Esophagus squamous epithelium (tissue), 5 donors: ENCODE results near the gene FUCA2. TPM values are rescaled to one million over a fixed set of nuclear protein-coding genes. Genes with fewer than 3 reads are reported as not detected.

Experiments used
- DNase-seq: peaks from one replicate; lab custom pipeline; 2025; lab: John Stamatoyannopoulos, UW
- H3K27ac ChIP-seq, 4 donors: fragments of 200-600 bp; sonication (generic); one replicate each; pipeline ENCODE4 v1.5.1; 2016 to 2019; ENCODE audit warnings: mild to moderate bottlenecking in 1 of 4
- H3K27me3 ChIP-seq, 4 donors: fragments of 200-600 bp; sonication (generic); 1 replicate in 3 of 4; 2 replicates in 1 of 4; pipeline versions ENCODE4 v1.5.1 to v1.6.0; 2017 to 2021; ENCODE audit warnings: antibody characterized with exemption in 1 of 4
- H3K36me3 ChIP-seq, 3 donors: fragments of 200-600 bp; sonication (generic); one replicate each; pipeline ENCODE4 v1.5.1; 2016 to 2019
- H3K4me1 ChIP-seq, 3 donors: fragments of 200-600 bp; sonication (generic); one replicate each; pipeline ENCODE4 v1.5.1; 2017 to 2019
- H3K4me3 ChIP-seq, 4 donors: fragments of 200-600 bp; sonication (generic); 1 replicate in 3 of 4; 2 replicates in 1 of 4; pipeline ENCODE4 v1.5.1; 2016 to 2019; ENCODE audit warnings: mild to moderate bottlenecking in 2 of 4, moderate library complexity in 1 of 4
- H3K9me3 ChIP-seq, 3 donors: fragments of 200-600 bp; sonication (generic); one replicate each; pipeline ENCODE4 v1.5.1; 2016 to 2019
- POLR2A ChIP-seq, 4 donors: fragments of 450-650 bp; IDR thresholded peaks; one replicate each; pipeline ENCODE4 v1.6.1; 2017; ENCODE audit warnings: antibody characterized with exemption in 4 of 4, mild to moderate bottlenecking in 4 of 4, moderate library complexity in 3 of 4
- WGBS, 2 donors: methylation state at CpG; one replicate each; pipeline ENCODE4 v1.1.5; 2018; 5-methylcytosine and 5-hydroxymethylcytosine counted together
- intact Hi-C: fragments of 100-400 bp; cut with DNase I; formaldehyde crosslinking; loops from one replicate; pipeline ENCODE4 v1.15.0; 2022
- total RNA-seq, 4 donors: library from RNA; depleted of rRNA; stranded (reverse); fragments of >200 nt; gene quantifications; one replicate each; pipeline ENCODE4 v1.1.0, GENCODE V29; 2016
- TF ChIP-seq, protein P1 (sequence below), 6 experiments: fragments of 450-650 bp in 4 of 6; fragments of 200-600 bp in 2 of 6; sonication (generic) in 2 of 6; IDR thresholded peaks; one replicate each; pipeline ENCODE4 v1.5.1; 2016 to 2019; ENCODE audit warnings: antibody characterized with exemption in 6 of 6, mild to moderate bottlenecking in 4 of 6, moderate library complexity in 4 of 6
- donor health status: DM: yes; HTN: yes; CAD: no.

FUCA2 gene
- total RNA-seq, 4 donors from 2014 or later: 10.5 to 21.6 (median 18.4) TPM

DNA sequence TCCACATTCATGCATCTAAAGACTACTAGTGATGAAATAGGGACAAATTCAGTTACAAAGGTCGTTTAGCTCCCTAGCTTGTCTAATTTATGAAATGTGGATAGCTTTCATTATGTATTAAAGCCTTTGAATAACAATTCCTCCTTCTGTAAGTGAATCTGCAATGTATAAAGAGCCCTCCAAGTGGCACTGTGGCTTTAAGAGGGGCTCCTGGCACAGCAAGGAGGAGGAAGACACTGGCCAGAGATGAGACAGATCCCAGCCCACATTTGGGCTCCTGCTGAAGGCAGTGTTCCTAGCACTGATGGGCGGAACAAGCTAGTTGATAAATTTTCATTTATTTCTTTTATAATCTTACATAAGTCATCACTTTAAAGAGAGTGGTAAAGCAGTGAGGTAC is 17.6 kb upstream of the FUCA2 start:
- WGBS, 2 donors: 49 to 51% methylated on average over 2 of the region's 2 CpGs
- no peaks in the 10 kb centered on the region for H3K36me3 ChIP-seq
- intact Hi-C loops: no loop called here
- no peak for TF ChIP-seq POLR2A (IDR thresholded peaks at IDR 0.05)
- TF ChIP-seq, protein P1, sequence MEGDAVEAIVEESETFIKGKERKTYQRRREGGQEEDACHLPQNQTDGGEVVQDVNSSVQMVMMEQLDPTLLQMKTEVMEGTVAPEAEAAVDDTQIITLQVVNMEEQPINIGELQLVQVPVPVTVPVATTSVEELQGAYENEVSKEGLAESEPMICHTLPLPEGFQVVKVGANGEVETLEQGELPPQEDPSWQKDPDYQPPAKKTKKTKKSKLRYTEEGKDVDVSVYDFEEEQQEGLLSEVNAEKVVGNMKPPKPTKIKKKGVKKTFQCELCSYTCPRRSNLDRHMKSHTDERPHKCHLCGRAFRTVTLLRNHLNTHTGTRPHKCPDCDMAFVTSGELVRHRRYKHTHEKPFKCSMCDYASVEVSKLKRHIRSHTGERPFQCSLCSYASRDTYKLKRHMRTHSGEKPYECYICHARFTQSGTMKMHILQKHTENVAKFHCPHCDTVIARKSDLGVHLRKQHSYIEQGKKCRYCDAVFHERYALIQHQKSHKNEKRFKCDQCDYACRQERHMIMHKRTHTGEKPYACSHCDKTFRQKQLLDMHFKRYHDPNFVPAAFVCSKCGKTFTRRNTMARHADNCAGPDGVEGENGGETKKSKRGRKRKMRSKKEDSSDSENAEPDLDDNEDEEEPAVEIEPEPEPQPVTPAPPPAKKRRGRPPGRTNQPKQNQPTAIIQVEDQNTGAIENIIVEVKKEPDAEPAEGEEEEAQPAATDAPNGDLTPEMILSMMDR (IDR thresholded peaks at IDR 0.05): no peak
- H3K4me1 ChIP-seq: no peaks in the 10 kb centered on the region
- DNase-seq: no peak
- no peaks in the 10 kb centered on the region for H3K9me3 ChIP-seq
- no peak overlapping the region for H3K4me3 ChIP-seq
- no peaks in the 10 kb centered on the region for H3K27me3 ChIP-seq
- no peak overlapping the region for H3K27ac ChIP-seq

- TF ChIP-seq POLR2A (IDR thresholded peaks at IDR 0.05): no peak
- TF ChIP-seq, protein P1 (IDR thresholded peaks at IDR 0.05): no peak
- no peaks in the 10 kb centered on the region for H3K4me1 ChIP-seq
- no peak overlapping the region for H3K4me3 ChIP-seq
- H3K36me3 ChIP-seq: no peaks in the 10 kb centered on the region
- 65 to 72% methylated on average over 7 of the region's 7 CpGs for WGBS, 2 donors
- intact Hi-C loops: no loop called here
- H3K27ac ChIP-seq: no peak overlapping the region
- no peaks in the 10 kb centered on the region for H3K9me3 ChIP-seq
- DNase-seq: no peak
- no peaks in the 10 kb centered on the region for H3K27me3 ChIP-seq
Measured at GRCh38 chr6:143528164-143528811, 16.8 kb upstream of the FUCA2 start.

DNA sequence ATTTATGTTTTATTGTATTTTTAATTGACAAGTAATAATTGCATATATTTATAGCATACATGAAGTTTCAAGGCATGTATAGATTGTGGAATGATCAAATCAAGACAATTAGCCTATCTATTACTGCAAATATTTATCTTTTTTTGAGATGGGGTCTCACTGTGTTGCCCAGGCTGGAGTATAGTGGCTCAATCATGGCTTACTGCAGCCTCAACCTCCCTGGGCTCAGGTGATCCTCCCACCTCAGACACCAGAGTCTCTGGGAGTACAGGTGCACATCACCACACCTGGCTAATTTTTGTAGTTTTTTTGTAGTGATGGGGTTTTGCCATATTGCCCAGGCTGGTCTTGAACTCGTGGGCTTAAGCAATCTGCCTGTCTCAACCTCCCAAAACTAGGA is 16.2 kb upstream of the FUCA2 start:
- Histone ChIP-seq H3K27me3 (no peaks in the 10 kb centered on the region), H3K4me1 (no peaks in the 10 kb centered on the region), H3K36me3 (no peaks in the 10 kb centered on the region), H3K4me3 (no peak overlapping the region), H3K9me3 (no peaks in the 10 kb centered on the region), H3K27ac (no peak overlapping the region)
- 75 to 86% methylated on average over 1 of the region's 1 CpG for WGBS, 2 donors
- intact Hi-C loops: no loop called here
- TF ChIP-seq, protein P1 (IDR thresholded peaks at IDR 0.05): no peak
- no peak for TF ChIP-seq POLR2A (IDR thresholded peaks at IDR 0.05)
- no peak for DNase-seq

DNA sequence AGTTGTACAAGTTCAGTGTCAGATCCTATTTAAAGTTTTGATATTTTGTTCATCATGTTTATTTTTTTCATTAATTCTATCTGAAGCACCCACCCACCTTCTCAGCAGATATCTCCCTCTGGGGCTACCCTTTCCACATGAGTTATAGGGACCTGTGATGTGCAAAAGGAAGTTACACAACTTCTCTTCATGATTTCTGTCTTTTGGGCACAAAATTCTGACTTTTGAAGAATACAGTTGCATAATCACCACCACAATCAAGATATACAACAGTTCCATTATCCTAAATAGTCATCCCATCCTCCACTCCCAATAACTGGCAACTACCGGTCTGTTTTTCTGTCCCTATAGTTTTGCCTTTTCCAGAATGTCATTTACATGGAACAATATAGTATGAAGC is 13.8 kb upstream of the FUCA2 start:
- intact Hi-C loops: no loop called here
- TF ChIP-seq, protein P1 (IDR thresholded peaks at IDR 0.05): no peak
- TF ChIP-seq POLR2A (IDR thresholded peaks at IDR 0.05): no peak
- Histone ChIP-seq H3K36me3 (no peaks in the 10 kb centered on the region), H3K27me3 (no peaks in the 10 kb centered on the region), H3K4me1 (no peaks in the 10 kb centered on the region), H3K9me3 (no peaks in the 10 kb centered on the region), H3K4me3 (no peak overlapping the region), H3K27ac (no peak overlapping the region)
- no peak for DNase-seq
- 77 to 88% methylated on average over 1 of the region's 1 CpG for WGBS, 2 donors

DNA sequence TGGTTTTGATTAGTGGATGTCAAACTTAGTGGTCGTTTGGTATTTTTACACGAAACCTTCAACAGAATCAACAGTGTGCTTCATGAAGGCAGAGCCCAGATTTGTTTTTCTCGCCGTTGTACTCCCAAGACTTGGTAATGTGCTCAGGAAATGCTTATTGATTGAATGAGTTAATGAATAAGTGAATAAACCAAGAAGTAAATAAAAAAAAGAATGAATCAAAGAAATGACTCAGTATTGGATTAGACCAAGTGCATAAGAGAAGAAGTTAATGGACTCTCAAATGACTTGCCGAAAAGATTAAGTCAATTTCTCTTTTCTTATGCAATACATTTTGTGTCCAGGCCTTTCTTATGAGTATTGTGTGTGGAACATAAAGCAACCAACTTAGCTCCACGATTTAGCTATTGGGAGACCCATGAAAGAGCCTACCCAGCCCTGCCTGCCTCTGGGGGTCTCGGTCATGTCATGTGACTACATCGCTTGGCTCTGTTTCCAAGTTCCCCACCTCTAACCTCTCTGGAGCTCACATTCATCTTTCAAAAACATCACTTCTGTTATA is 10.6 kb upstream of the FUCA2 start:
- no peaks in the 10 kb centered on the region for H3K27me3 ChIP-seq
- H3K9me3 ChIP-seq: no peaks in the 10 kb centered on the region
- intact Hi-C loops: no loop called here
- 79 to 89% methylated on average over 8 of the region's 8 CpGs for WGBS, 2 donors
- H3K27ac ChIP-seq: no peak overlapping the region
- TF ChIP-seq, protein P1 (IDR thresholded peaks at IDR 0.05): no peak
- TF ChIP-seq POLR2A (IDR thresholded peaks at IDR 0.05): no peak
- H3K4me3 ChIP-seq: no peak overlapping the region
- no peak for DNase-seq
- no peaks in the 10 kb centered on the region for H3K4me1 ChIP-seq
- H3K36me3 ChIP-seq: no peaks in the 10 kb centered on the region
